ENCODE data around the gene KLF4.
A peak's percentile ranks its signal among the peaks of the same experiment; 100 is the strongest.

KLF4 gene

GRCh38 chr9:107447834-107448233 lies 41.7 kb downstream of the KLF4 start:
- DNase-seq (ENCODE audit: low spot score), result no peak

- DNase-seq (ENCODE audit: low spot score), result no peak
These were observed 42.5 kb downstream of the KLF4 start for GRCh38 chr9:107447081-107447480.

- no peak for DNase-seq (ENCODE audit: low spot score)
These were observed 43.1 kb downstream of the KLF4 start for GRCh38 chr9:107446491-107446890.

- DNase-seq (ENCODE audit: low spot score), result no peak
These were observed 45.8 kb downstream of the KLF4 start for GRCh38 chr9:107443786-107444185.

- DNase-seq (ENCODE audit: low spot score), result no peak
These were observed 49.5 kb downstream of the KLF4 start for GRCh38 chr9:107439991-107440456.

GRCh38 chr9:107438211-107439031 lies 51.1 kb downstream of the KLF4 start:
- DNase-seq (ENCODE audit: low spot score), result peak; percentile 67

GRCh38 chr9:107437716-107438115 lies 51.9 kb downstream of the KLF4 start:
- no peak for DNase-seq (ENCODE audit: low spot score)

GRCh38 chr9:107435415-107435814 lies 54.2 kb downstream of the KLF4 start:
- no peak for DNase-seq (ENCODE audit: low spot score)
